DOHH2 (cell line): ENCODE data around the gene STUB1.

Experiments
- H3F3A ChIP-seq: fragments of 200-600 bp; sonication (generic), shearing (Covaris generic); 2 replicates; pipeline ENCODE4 v1.6.0; 2016; ENCODE audit warnings: antibody characterized with exemption, mild to moderate bottlenecking; ENCODE audit not compliant: control insufficient read depth, insufficient read depth
- H3K27ac ChIP-seq: fragments of 200-600 bp; sonication (generic); 2 replicates; pipeline ENCODE4 v1.5.1; 2014; ENCODE audit warnings: low read depth, mild to moderate bottlenecking, low read length, moderate library complexity
- H3K27me3 ChIP-seq: fragments of 200-600 bp; sonication (generic); 2 replicates; pipeline ENCODE4 v1.6.1; 2014; ENCODE audit warnings: mild to moderate bottlenecking, low read length, mixed read lengths; ENCODE audit not compliant: control insufficient read depth
- H3K36me3 ChIP-seq: fragments of 200-600 bp; sonication (generic); 2 replicates; pipeline ENCODE4 v1.6.1; 2014; ENCODE audit warnings: mild to moderate bottlenecking, low read length, moderate library complexity, mixed read lengths; ENCODE audit not compliant: control insufficient read depth
- H3K4me1 ChIP-seq: fragments of 200-600 bp; sonication (generic); 2 replicates; pipeline ENCODE4 v1.6.1; 2014; ENCODE audit warnings: mild to moderate bottlenecking, low read length, mixed read lengths; ENCODE audit not compliant: control insufficient read depth
- H3K4me2 ChIP-seq: fragments of 200-600 bp; sonication (generic); 2 replicates; pipeline ENCODE4 v1.6.0; 2014; ENCODE audit warnings: mild to moderate bottlenecking, low read length, moderate library complexity
- H3K4me3 ChIP-seq: fragments of 200-600 bp; sonication (generic); 2 replicates; pipeline ENCODE4 v1.5.1; 2014; ENCODE audit warnings: mild to moderate bottlenecking, low read length, mixed read lengths
- H3K79me2 ChIP-seq: fragments of 200-600 bp; sonication (generic); 2 replicates; pipeline ENCODE4 v1.6.1; 2014; ENCODE audit warnings: mild to moderate bottlenecking, low read length, mixed read lengths; ENCODE audit not compliant: control insufficient read depth
- H3K9me2 ChIP-seq: fragments of 200-600 bp; sonication (generic); replicated peaks from 2 replicates; pipeline ENCODE4 v1.6.1; 2014; ENCODE audit warnings: mild to moderate bottlenecking, low read length, mixed read lengths; ENCODE audit not compliant: control insufficient read depth
- H3K9me3 ChIP-seq: fragments of 200-600 bp; sonication (generic); 2 replicates; pipeline ENCODE4 v1.6.1; 2014; ENCODE audit warnings: antibody characterized with exemption, low read length, mixed read lengths; ENCODE audit not compliant: control insufficient read depth, insufficient read depth
- H4K20me1 ChIP-seq: fragments of 200-600 bp; sonication (generic); 2 replicates; pipeline ENCODE4 v1.6.0; 2014; ENCODE audit warnings: low read depth, mild to moderate bottlenecking, antibody characterized with exemption, low read length, moderate library complexity; ENCODE audit not compliant: control insufficient read depth, insufficient read depth
- EZH2phosphoT487 ChIP-seq: fragments of 200-600 bp; sonication (generic); IDR thresholded peaks from 2 replicates; pipeline ENCODE4 v1.6.1; 2017; ENCODE audit warnings: borderline replicate concordance, mild to moderate bottlenecking, antibody characterized with exemption, low read length, moderate library complexity, mixed read lengths
- TF ChIP-seq, protein P1 (sequence below): fragments of 200-600 bp; sonication (generic); IDR thresholded peaks from one replicate; pipeline ENCODE4 v1.5.1; 2014; ENCODE audit warnings: antibody characterized with exemption, mild to moderate bottlenecking, low read depth, low read length; ENCODE audit not compliant: poor library complexity, severe bottlenecking

STUB1 gene

DNA sequence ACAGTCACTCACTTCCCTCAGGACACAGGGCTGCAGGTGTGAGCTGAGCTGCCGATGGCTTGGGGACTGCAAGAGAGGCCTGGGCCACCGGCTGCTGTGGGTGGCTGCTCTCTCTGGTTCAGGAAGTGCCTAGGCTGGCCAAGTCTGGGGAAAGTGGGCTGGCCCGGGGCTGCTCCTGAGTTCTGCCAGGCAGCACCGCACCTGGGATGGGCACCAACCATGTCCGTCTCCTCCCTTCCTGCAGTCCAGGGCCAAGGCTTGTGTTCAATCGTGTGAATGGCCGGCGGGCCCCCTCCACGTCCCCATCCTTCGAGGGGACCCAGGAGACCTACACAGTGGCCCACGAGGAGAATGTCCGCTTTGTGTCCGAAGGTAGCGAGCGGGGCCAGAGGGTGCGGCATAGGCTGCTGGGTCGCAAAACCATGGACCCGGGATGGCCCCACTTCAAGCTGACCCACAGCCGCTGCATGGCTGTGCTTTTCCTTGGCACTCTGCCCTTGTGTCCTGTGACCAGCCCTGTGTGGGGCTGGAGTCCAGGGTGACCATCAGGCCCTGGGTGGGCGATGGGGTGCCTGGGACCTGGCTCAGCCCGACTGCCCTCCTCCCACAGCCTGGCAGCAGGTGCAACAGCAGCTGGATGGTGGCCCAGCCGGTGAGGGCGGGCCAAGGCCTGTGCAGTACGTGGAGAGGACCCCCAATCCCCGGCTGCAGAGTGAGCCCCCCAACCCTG lies 32.9 kb upstream of the STUB1 start:
- no peaks in the 10 kb centered on the region for H3K27me3 ChIP-seq
- peaks cover 80% of the 10 kb centered on the region for H3K79me2 ChIP-seq
- no peak for TF ChIP-seq EZH2phosphoT487
- TF ChIP-seq, protein P1, sequence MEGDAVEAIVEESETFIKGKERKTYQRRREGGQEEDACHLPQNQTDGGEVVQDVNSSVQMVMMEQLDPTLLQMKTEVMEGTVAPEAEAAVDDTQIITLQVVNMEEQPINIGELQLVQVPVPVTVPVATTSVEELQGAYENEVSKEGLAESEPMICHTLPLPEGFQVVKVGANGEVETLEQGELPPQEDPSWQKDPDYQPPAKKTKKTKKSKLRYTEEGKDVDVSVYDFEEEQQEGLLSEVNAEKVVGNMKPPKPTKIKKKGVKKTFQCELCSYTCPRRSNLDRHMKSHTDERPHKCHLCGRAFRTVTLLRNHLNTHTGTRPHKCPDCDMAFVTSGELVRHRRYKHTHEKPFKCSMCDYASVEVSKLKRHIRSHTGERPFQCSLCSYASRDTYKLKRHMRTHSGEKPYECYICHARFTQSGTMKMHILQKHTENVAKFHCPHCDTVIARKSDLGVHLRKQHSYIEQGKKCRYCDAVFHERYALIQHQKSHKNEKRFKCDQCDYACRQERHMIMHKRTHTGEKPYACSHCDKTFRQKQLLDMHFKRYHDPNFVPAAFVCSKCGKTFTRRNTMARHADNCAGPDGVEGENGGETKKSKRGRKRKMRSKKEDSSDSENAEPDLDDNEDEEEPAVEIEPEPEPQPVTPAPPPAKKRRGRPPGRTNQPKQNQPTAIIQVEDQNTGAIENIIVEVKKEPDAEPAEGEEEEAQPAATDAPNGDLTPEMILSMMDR, result no peak
- H3K4me1 ChIP-seq, result peaks cover 44% of the 10 kb centered on the region
- H3K4me3 ChIP-seq, result peak overlapping the region; percentile 80
- H3K4me2 ChIP-seq, result peak overlapping the region; percentile 99
- no peaks in the 10 kb centered on the region for H3K9me2 ChIP-seq
- H4K20me1 ChIP-seq, result no peaks in the 10 kb centered on the region
- no peak overlapping the region for H3K27ac ChIP-seq
- peaks cover 7% of the 10 kb centered on the region for H3F3A ChIP-seq
- H3K36me3 ChIP-seq, result peaks cover 49% of the 10 kb centered on the region
- no peaks in the 10 kb centered on the region for H3K9me3 ChIP-seq

DNA sequence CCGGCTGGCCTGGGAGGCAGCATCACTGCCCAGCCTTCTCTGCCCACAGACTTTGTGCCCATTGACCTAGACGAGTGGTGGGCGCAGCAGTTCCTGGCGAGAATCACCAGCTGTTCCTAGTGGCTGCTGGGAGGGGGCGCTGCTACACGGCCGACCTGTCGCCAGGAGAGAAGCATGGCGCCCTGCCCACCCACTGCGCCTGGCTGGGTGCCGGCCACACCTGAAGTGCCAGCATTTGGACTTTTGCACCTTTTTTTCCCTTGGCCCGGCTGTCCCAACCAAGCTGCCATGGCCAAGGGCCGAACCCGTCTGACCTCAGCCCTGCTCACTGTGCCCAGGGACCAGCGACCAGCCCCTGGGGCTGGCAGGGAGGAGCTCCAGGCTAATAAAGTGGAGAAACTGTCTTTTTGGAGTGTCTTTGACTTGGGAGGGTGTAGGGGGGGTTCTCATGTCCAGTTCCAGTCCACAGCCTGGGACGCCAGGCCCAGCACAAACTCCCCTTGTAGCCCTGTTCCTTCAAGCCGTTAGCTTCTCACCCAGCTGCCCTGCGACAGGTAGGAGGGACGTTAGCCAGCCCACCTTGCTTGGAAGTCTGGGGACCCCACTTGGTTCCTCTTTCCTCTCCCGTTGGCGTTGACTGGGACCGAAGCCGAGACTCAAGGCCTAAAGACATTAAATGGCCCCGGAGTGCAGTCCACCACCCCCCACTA lies 32.0 kb upstream of the STUB1 start:
- H4K20me1 ChIP-seq, result no peaks in the 10 kb centered on the region
- peaks cover 71% of the 10 kb centered on the region for H3K79me2 ChIP-seq
- peaks cover 45% of the 10 kb centered on the region for H3K36me3 ChIP-seq
- TF ChIP-seq, protein P1, result peak; percentile 92
- no peak for TF ChIP-seq EZH2phosphoT487
- H3K27ac ChIP-seq, result peak overlapping the region; percentile 74
- peak overlapping the region; percentile 80 for H3K4me3 ChIP-seq
- H3K9me3 ChIP-seq, result no peaks in the 10 kb centered on the region
- peak overlapping the region; percentile 99 for H3K4me2 ChIP-seq
- peaks cover 7% of the 10 kb centered on the region for H3F3A ChIP-seq
- no peaks in the 10 kb centered on the region for H3K9me2 ChIP-seq
- H3K27me3 ChIP-seq, result no peaks in the 10 kb centered on the region
- H3K4me1 ChIP-seq, result peaks cover 36% of the 10 kb centered on the region

DNA sequence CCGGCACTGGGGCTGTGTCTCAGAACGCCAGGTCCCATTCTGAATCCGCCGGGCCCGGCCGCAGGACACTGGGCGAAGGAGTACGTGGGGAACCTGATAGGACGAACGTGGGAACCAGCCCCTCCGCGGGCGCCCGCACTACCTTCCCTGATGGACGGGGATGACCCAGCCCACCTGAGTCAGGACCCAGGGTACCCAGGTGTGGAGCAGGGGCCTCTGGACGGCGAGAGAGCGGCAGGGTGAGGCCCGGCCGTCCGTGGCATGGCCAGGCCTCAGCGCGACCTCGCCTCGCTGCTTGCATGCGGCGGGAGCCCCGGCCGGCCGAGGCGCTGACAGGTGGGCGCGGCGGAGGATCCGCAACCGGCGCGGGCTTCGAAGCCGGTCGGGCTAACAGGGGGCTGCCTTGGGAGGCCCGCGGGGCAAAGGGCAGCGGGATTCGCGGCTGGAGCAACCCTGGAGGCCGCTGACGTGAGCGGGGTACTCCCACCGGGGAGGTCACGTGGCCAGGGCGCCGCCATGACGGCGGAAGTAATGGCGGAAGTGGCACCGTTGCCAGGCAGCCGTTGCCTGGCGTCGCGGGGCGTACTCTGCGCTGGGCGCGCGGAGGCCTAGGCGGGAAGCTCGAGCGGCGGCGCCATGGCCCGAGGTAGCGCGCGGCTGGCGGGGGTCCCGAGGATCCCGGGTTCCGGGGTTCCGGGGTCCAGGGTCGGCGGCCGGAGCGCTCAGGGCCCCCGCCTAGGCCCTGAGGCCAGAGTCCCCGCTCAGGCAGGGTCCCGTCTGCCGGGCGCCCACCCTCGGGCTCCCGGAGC lies 31.2 kb upstream of the STUB1 start, which contains the start of gene WDR90:
Gene WDR90, plus strand, starts transcription at position 585 of the 809 bp plus-strand sequence. Its CDS starts 52 bp downstream, at position 637.
- Histone ChIP-seq H3K36me3 (peaks cover 51% of the 10 kb centered on the region), H3K9me2 (no peaks in the 10 kb centered on the region), H3K4me1 (peaks cover 33% of the 10 kb centered on the region), H4K20me1 (no peaks in the 10 kb centered on the region), H3F3A (peaks cover 7% of the 10 kb centered on the region), H3K4me2 (peak within 1 kb of the TSS; percentile 99), H3K4me3 (peak within 1 kb of the TSS; percentile 80), H3K79me2 (peaks cover 63% of the 10 kb centered on the region), H3K27me3 (no peaks in the 10 kb centered on the region), H3K27ac (peak within 1 kb of the TSS; percentile 74), H3K9me3 (no peaks in the 10 kb centered on the region)
- TF ChIP-seq EZH2phosphoT487, result no peak
- TF ChIP-seq, protein P1, result no peak
